SK-N-SH treated with all-trans-retinoic acid at 6 μM for 48 hours (cell line): ENCODE results near the gene C10orf120.

Experiments
- ATAC-seq: fragments of 200-7000 bp; cut with Tn5 transposase; 3 replicates; pipeline ENCODE4 v1.9.1; 2020; ENCODE audit warnings: mild to moderate bottlenecking, moderate library complexity
- ARNTL ChIP-seq: fragments of 450-650 bp; formaldehyde crosslinking; IDR thresholded peaks from 2 replicates; pipeline ENCODE4 v1.5.0; 2020; ENCODE audit warnings: low read depth, mild to moderate bottlenecking, moderate library complexity, borderline replicate concordance
- BACH2 ChIP-seq: fragments of 250-450 bp; sonication (Bioruptor Pico); IDR thresholded peaks from 2 replicates; pipeline ENCODE4 v1.9.0; 2021; ENCODE audit warnings: mild to moderate bottlenecking, borderline replicate concordance
- ESRRG ChIP-seq: fragments of 250-450 bp; sonication (Bioruptor Pico); IDR thresholded peaks from 2 replicates; pipeline ENCODE4 v1.6.1; 2021; ENCODE audit warnings: mild to moderate bottlenecking
- GLIS3 ChIP-seq: fragments of 250-450 bp; sonication (Bioruptor Pico); IDR thresholded peaks from 2 replicates; pipeline ENCODE4 v1.5.0; 2020; ENCODE audit warnings: mild to moderate bottlenecking, moderate library complexity
- OSR1 ChIP-seq: fragments of 250-450 bp; sonication (Bioruptor Pico); IDR thresholded peaks from 2 replicates; pipeline ENCODE4 v1.8.0; 2022; ENCODE audit warnings: moderate library complexity, mild to moderate bottlenecking, inconsistent platforms
- PATZ1 ChIP-seq: fragments of 250-450 bp; sonication (Bioruptor Pico); IDR thresholded peaks from 2 replicates; pipeline ENCODE4 v1.8.0; 2020; ENCODE audit warnings: mild to moderate bottlenecking, moderate library complexity, borderline replicate concordance
- PPARA ChIP-seq: fragments of 250-450 bp; sonication (Bioruptor Pico); IDR thresholded peaks from 2 replicates; pipeline ENCODE4 v1.5.0; 2020; ENCODE audit warnings: mild to moderate bottlenecking, borderline replicate concordance
- RARB ChIP-seq: fragments of 250-450 bp; sonication (Bioruptor Pico); IDR thresholded peaks from 2 replicates; pipeline ENCODE4 v1.8.0; 2021; ENCODE audit warnings: mild to moderate bottlenecking, moderate library complexity
- SNAI2 ChIP-seq: fragments of 250-450 bp; sonication (Bioruptor Pico); IDR thresholded peaks from 2 replicates; pipeline ENCODE4 v1.5.0; 2020; ENCODE audit warnings: mild to moderate bottlenecking, moderate library complexity
- TCF4 ChIP-seq: fragments of 250-450 bp; sonication (Bioruptor Pico); IDR thresholded peaks from 2 replicates; pipeline ENCODE4 v1.8.0; 2021; ENCODE audit warnings: mild to moderate bottlenecking, moderate library complexity, borderline replicate concordance
- TSHZ2 ChIP-seq: fragments of 250-450 bp; sonication (Bioruptor Pico); IDR thresholded peaks from 2 replicates; pipeline ENCODE4 v1.5.0; 2020; ENCODE audit warnings: mild to moderate bottlenecking, moderate library complexity
- ZC3H10 ChIP-seq: fragments of 250-450 bp; sonication (Bioruptor Pico); IDR thresholded peaks from 2 replicates; pipeline ENCODE4 v1.5.1; 2021; ENCODE audit warnings: mild to moderate bottlenecking, moderate library complexity
- ZFP30 ChIP-seq: fragments of 450-650 bp; formaldehyde crosslinking; IDR thresholded peaks from 2 replicates; pipeline ENCODE4 v1.5.0; 2022; ENCODE audit warnings: mild to moderate bottlenecking, moderate library complexity
- ZNF565 ChIP-seq: fragments of 450-650 bp; formaldehyde crosslinking; conservative IDR thresholded peaks from 2 replicates; pipeline ENCODE4 v1.5.0; 2020; ENCODE audit warnings: low read depth, mild to moderate bottlenecking, moderate library complexity
- ZNF70 ChIP-seq: fragments of 450-650 bp; formaldehyde crosslinking; IDR thresholded peaks from 2 replicates; pipeline ENCODE4 v1.5.0; 2020; ENCODE audit warnings: mild to moderate bottlenecking, moderate library complexity
- ZNF8 ChIP-seq: fragments of 450-650 bp; formaldehyde crosslinking; IDR thresholded peaks from 2 replicates; pipeline ENCODE4 v1.5.0; 2020; ENCODE audit warnings: mild to moderate bottlenecking, moderate library complexity
- TF ChIP-seq, protein P1 (sequence below): fragments of 250-450 bp; sonication (Bioruptor Pico); IDR thresholded peaks from 2 replicates; pipeline ENCODE4 v1.8.0; 2021; ENCODE audit warnings: low read depth, mild to moderate bottlenecking, moderate library complexity, borderline replicate concordance

Gene C10orf120

DNA sequence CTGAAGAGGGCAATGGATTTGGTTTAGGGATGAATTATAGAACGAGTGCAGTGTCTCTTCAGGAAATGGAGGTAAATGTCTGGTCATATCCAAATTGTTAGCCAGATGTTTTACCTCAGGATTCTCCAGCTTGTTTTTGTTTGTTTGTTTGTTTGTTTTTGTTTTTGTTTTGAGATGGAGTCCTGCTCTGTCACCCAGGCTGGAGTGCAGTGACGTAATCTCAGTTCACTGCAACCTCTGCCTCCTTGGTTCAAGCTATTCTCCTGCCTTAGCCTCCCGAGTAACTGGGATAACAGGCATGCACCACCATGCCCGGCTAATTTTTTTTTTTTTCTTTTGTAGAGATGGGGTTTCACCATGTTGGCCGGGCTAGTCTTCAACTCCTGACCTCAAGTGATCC lies 6.9 kb downstream of the C10orf120 start (continued):
- TF ChIP-seq PATZ1 (no peak), OSR1 (CRISPR knock-in tag) (no peak), TSHZ2 (CRISPR knock-in tag) (no peak)

DNA sequence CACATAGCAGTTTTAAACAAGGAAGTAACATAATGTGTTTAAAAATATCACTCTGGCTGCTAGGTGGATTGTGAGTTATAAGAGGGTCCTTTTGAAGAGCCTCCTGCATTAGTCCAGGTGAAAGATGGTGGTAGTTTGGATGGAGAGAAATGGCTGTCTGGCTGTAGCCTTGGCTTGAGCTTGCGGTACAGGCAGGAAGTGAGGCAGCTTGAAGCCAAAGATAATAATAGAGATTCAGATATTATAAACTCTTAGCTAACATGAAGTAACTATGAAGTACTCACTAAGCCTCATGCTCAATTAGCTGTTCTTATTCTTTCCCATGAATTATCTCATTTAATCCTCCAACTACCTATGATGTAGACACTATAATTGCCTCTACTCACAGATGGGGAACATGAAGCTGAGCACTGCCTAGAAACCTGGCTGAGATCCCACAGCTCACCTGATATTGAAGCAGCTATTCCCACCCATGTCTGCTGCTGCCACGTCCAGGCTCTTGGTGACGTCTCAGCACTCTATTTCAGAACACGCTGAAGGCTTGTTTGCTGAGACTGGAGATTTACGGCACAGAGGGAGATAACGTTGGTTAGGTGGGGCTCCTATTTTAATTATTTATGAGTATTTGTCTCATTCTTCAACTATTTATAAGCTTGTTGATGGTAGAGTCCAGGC lies 10.4 kb downstream of the C10orf120 start:
- ATAC-seq: no peak
- no peak for TF ChIP-seq ZNF8 (CRISPR knock-in tag)
- no peak for TF ChIP-seq ARNTL (CRISPR knock-in tag)
- TF ChIP-seq ZFP30: no peak

GRCh38 chr10:122688293-122688989 lies 11.2 kb downstream of the C10orf120 start:
- TF ChIP-seq BACH2 (no peak), RARB (CRISPR knock-in tag) (no peak), OSR1 (CRISPR knock-in tag) (no peak), PPARA (no peak), SNAI2 (CRISPR knock-in tag) (no peak), ESRRG (CRISPR knock-in tag) (no peak), GLIS3 (CRISPR knock-in tag) (no peak), TCF4 (CRISPR knock-in tag) (no peak), ARNTL (CRISPR knock-in tag) (no peak)
- TF ChIP-seq, protein P1, sequence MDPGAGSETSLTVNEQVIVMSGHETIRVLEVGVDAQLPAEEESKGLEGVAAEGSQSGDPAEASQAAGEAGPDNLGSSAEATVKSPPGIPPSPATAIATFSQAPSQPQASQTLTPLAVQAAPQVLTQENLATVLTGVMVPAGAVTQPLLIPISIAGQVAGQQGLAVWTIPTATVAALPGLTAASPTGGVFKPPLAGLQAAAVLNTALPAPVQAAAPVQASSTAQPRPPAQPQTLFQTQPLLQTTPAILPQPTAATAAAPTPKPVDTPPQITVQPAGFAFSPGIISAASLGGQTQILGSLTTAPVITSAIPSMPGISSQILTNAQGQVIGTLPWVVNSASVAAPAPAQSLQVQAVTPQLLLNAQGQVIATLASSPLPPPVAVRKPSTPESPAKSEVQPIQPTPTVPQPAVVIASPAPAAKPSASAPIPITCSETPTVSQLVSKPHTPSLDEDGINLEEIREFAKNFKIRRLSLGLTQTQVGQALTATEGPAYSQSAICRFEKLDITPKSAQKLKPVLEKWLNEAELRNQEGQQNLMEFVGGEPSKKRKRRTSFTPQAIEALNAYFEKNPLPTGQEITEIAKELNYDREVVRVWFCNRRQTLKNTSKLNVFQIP (CRISPR knock-in tag): no peak
- ATAC-seq: no peak

DNA sequence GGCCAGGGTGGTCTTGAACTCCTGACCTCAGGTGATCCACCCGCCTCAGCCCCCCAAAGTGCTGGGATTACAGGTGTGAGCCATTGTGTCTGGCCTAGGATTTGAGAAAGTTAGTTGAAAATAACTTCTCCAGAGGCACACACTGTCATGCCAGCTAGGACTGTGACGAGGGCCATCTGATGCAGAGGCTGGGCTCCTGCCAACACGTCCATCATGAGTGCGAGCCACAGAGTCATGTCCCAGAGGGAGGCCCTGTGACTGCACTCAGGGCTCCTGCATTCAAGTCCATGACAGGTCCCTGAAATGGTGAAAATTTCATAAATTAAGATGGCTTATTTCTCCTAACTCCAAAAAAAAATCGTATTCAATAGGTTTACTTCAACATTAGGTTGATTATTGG lies 17.1 kb downstream of the C10orf120 start:
- no peak for ATAC-seq
- TF ChIP-seq TSHZ2 (CRISPR knock-in tag): no peak
- no peak for TF ChIP-seq TCF4 (CRISPR knock-in tag)
- TF ChIP-seq GLIS3 (CRISPR knock-in tag): no peak
- TF ChIP-seq ZNF8 (CRISPR knock-in tag): no peak
- TF ChIP-seq OSR1 (CRISPR knock-in tag): no peak
- TF ChIP-seq, all 23 proteins: peak for 0

GRCh38 chr10:122678266-122678665 lies 21.4 kb downstream of the C10orf120 start:
- ATAC-seq: no peak
- no peak for TF ChIP-seq PATZ1
- no peak for TF ChIP-seq ZNF8 (CRISPR knock-in tag)
- no peak for TF ChIP-seq ZNF565 (CRISPR knock-in tag)
- TF ChIP-seq ZC3H10 (CRISPR knock-in tag): no peak
- TF ChIP-seq ZNF70 (CRISPR knock-in tag): no peak
